Kidney tubule cell (primary cell): ENCODE measurements around the gene ASB14.
"Not testable (repeated sequence)": the region's sequence is repeated elsewhere in the genome, so short reads cannot be mapped to it uniquely, and the experiment has no call there.

Experiments used
- DNase-seq: peaks from one replicate; pipeline ENCODE4 v3.0.0-alpha.2; 2018; ENCODE audit warnings: low spot score

The ASB14 gene

GRCh38 chr3:57292159-57292896 lies at the start of gene ASB14:
Gene ASB14 (minus strand): TSS chr3:57292685. CDS start chr3:57292033, 652 bp downstream.
- no peak for DNase-seq

- DNase-seq: not testable (repeated sequence)
Observed at GRCh38 chr3:57339071-57339642, 46.7 kb upstream of the ASB14 start.

- DNase-seq: not testable (repeated sequence)
Observed at GRCh38 chr3:57338272-57339070, 46.0 kb upstream of the ASB14 start.

GRCh38 chr3:57335283-57335938 lies 42.9 kb upstream of the ASB14 start:
- DNase-seq: no peak

- DNase-seq: no peak
Observed at GRCh38 chr3:57331078-57331610, 38.7 kb upstream of the ASB14 start.

- DNase-seq: not testable (repeated sequence)
Observed at GRCh38 chr3:57326498-57326897, 34.0 kb upstream of the ASB14 start.

- DNase-seq: no peak
Observed at GRCh38 chr3:57314204-57314603, 21.7 kb upstream of the ASB14 start.

- DNase-seq: no peak
Observed at GRCh38 chr3:57309769-57310360, 17.4 kb upstream of the ASB14 start.

- not testable (repeated sequence) for DNase-seq
Observed at GRCh38 chr3:57303520-57303919, 11.0 kb upstream of the ASB14 start.

GRCh38 chr3:57298041-57298440 lies 5.6 kb upstream of the ASB14 start:
- DNase-seq: peak; percentile 90

- DNase-seq: no peak
Observed at GRCh38 chr3:57292897-57293526, 527 bp upstream of the ASB14 start.

- DNase-seq: no peak
Observed at GRCh38 chr3:57288403-57288802, 4.1 kb downstream of the ASB14 start.

GRCh38 chr3:57287205-57287604 lies 5.3 kb downstream of the ASB14 start:
- DNase-seq: no peak

- DNase-seq: no peak
Observed at GRCh38 chr3:57283334-57283733, 9.2 kb downstream of the ASB14 start.

GRCh38 chr3:57281715-57282114 lies 10.8 kb downstream of the ASB14 start:
- DNase-seq: peak; percentile 82

- DNase-seq: no peak
Observed at GRCh38 chr3:57279685-57280084, 12.8 kb downstream of the ASB14 start.

- DNase-seq: no peak
Observed at GRCh38 chr3:57278237-57278636, 14.2 kb downstream of the ASB14 start.

- no peak for DNase-seq
Observed at GRCh38 chr3:57275393-57275792, 17.1 kb downstream of the ASB14 start.

- peak; percentile 52 for DNase-seq
Observed at GRCh38 chr3:57274845-57275244, 17.6 kb downstream of the ASB14 start.

GRCh38 chr3:57268416-57268815 lies 24.1 kb downstream of the ASB14 start:
- no peak for DNase-seq

GRCh38 chr3:57261929-57262328 lies 30.6 kb downstream of the ASB14 start:
- DNase-seq: no peak
